ENCODE data around the gene CNOT2. TPM values are rescaled to one million over a fixed set of nuclear protein-coding genes. Genes with fewer than 3 reads are reported as not detected.
"Not testable (repeated sequence)": the region's sequence is repeated elsewhere in the genome, so short reads cannot be mapped to it uniquely, and the experiment has no call there.

Gene CNOT2
- total RNA-seq, 2 donors from 2014 or later = 78.2 to 78.3 TPM

DNA sequence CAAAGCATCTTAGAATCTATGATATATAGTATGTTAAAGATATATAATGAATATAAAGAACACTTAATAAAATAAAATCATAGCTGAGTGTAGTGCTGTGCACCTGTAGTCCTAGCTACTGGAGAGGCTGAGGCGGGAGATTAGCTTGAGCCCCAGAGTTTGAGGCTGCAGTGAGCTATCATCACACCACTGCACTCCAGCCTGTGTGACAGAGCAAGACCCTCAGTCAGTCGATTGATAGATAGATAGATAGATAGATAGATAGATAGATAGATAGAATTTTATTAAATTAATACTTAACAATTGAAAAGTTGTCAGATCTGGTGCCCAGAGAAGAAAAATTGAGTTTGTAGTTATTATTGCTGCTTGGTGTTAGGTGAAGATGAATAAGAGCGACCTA, 40.0 kb downstream of the CNOT2 start:
- no peak for ATAC-seq
- intact Hi-C loops (cut with DNase I, micrococcal nuclease) = no loop called here
- no peak for DNase-seq

GRCh38 chr12:70288817-70289216, 45.6 kb downstream of the CNOT2 start:
- ATAC-seq = no peak
- intact Hi-C loops (cut with DNase I, micrococcal nuclease) = no loop called here
- no peak for DNase-seq

- DNase-seq (no peak), ATAC-seq (peak; percentile 88)
- intact Hi-C loops (cut with DNase I, micrococcal nuclease) = no loop called here
These were observed 46.9 kb downstream of the CNOT2 start for GRCh38 chr12:70290116-70290515.

DNA sequence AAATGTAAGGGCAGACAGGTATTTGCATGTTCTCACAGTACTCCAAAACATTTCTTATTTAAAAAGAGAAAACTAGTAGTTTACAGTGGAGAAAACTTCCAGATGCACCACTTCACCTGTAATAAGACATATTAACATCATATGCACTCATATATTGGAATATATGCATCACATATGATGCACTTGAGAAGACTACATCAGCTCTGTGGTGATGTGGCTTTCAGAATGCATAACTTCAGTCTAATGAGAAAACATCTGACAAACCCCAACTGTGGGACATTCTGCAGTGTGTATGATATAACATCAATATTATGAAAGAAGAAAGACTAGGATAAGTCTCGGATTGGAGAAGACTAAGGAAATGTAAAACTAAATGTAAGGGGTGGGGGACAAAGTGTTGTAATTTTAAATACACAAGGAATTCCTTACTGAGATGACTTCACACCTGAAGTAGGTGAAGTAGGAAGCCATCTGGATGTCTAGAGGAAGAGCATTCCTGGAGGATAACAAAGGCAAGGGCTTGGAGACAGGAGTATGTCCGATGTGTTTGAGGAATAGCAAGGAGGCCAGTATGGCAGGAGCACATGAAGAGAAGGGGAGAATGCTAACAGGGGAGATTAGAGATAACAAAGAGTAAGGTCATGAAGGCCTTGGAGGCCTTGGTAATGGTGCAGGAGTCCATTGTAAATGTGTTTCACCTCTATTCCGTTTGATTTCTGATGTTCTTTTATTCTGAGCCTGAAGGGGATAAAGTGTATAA, 49.0 kb downstream of the CNOT2 start:
- no peak for ATAC-seq
- intact Hi-C loops (cut with DNase I, micrococcal nuclease) = no loop called here
- no peak for DNase-seq

DNA sequence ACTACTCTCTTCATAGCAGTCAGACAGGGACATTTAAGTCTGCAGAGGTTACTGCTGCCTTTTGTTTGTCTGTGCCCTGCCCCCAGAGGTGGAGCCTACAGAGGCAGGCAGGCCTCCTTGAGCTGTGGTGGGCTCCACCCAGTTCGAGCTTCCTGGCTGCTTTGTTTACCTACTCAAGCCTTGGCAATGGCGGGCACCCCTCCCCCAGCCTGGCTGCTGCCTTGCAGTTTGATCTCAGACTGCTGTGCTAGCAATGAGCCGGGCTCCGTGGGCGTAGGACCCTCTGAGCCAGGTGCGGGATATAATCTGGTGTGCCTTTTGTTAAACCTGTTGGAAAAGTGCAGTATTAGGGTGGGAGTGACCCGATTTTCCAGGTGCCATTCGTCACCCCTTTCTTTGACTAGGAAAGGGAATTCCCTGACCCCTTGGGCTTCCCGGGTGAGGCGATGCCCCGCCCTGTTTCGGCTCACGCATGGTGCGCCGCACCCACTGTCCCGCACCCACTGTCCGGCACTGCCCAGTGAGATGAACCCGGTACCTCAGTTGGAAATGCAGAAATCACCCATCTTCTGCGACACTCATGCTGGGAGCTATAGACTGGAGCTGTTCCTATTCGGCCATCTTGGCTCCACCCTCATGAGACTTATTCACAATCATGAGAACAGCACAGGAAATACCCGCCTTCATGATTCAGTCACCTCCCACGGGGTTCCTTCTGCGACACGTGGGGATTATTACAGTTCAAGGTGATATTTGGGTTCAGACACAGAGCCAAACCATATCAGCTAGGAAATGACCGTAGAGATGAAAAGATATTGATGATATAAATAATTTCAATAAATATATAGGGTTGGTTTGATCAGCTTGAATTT, 61.7 kb downstream of the CNOT2 start:
- intact Hi-C loops (cut with DNase I, micrococcal nuclease); ATAC-seq: not testable (repeated sequence)
- peak in 1 of 2 donors; percentile 68 for DNase-seq

- DNase-seq (no peak), ATAC-seq (no peak)
- intact Hi-C loops (cut with DNase I, micrococcal nuclease) = no loop called here
These were observed 62.6 kb downstream of the CNOT2 start for GRCh38 chr12:70305794-70306193.

GRCh38 chr12:70306676-70307075, 63.4 kb downstream of the CNOT2 start:
- no peak for DNase-seq
- ATAC-seq = peak; percentile 73
- intact Hi-C loops (cut with DNase I, micrococcal nuclease) = no loop called here

- intact Hi-C loops (cut with DNase I, micrococcal nuclease) = no loop called here
- no peak for DNase-seq
- no peak for ATAC-seq
These were observed 64.6 kb downstream of the CNOT2 start for GRCh38 chr12:70307868-70308267.

GRCh38 chr12:70309348-70309747, 66.1 kb downstream of the CNOT2 start:
- no peak for ATAC-seq
- intact Hi-C loops (cut with DNase I, micrococcal nuclease) = no loop called here
- DNase-seq = no peak

DNA sequence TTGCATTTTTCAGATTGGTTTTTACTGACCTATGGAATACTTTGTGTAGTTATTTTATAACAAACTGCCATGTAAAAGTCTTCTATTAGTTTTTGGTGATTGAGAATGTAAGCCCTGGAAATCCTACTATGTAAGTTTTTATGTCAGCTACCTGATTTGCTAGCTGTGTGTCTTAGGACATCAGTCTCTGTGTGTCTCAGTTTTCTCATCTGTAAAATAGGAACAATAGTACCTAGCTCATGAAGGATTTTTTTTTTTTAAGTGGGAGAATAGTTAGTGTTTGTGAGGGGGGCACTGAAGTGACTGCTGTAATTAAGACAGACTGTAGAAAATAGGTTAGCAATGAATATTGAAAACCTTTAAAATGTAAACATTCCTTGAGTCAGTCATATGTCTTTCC, 70.9 kb downstream of the CNOT2 start:
- DNase-seq (no peak), ATAC-seq (no peak)
- intact Hi-C loops (cut with DNase I, micrococcal nuclease) = no loop called here

GRCh38 chr12:70317781-70318180, 74.5 kb downstream of the CNOT2 start:
- ATAC-seq (no peak), DNase-seq (no peak)
- intact Hi-C loops (cut with DNase I, micrococcal nuclease) = no loop called here

GRCh38 chr12:70319605-70320004, 76.4 kb downstream of the CNOT2 start:
- no peak for DNase-seq
- intact Hi-C loops (cut with DNase I, micrococcal nuclease) = no loop called here
- ATAC-seq = no peak

- intact Hi-C loops (cut with DNase I, micrococcal nuclease) = no loop called here
- no peak for ATAC-seq
- DNase-seq = no peak
These were observed 78.0 kb downstream of the CNOT2 start for GRCh38 chr12:70321191-70321590.

DNA sequence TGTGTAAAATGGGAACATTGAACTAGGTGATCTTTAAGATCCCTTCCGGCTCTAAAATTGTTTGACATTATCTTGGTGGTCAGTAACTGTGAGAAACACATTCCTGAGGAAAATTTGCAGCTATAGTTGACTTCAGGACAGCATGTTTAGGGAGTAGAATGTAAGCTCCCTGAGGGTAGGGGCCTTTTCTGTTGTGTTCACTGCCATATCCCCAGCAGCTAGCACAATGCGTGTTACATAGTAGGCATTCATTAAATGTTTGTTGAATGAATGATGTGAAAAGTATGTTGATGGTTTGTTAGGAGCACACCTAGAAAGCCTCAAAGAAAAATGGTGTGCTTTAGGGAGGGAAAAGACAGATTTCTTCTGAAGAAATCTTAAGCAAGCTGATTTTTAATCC, 84.3 kb downstream of the CNOT2 start:
- intact Hi-C loops (cut with DNase I, micrococcal nuclease) = no loop called here
- no peak for ATAC-seq
- DNase-seq = no peak

GRCh38 chr12:70329728-70330127, 86.5 kb downstream of the CNOT2 start:
- ATAC-seq (no peak), DNase-seq (no peak)
- intact Hi-C loops (cut with DNase I, micrococcal nuclease) = no loop called here

- DNase-seq (no peak), ATAC-seq (no peak)
- intact Hi-C loops (cut with DNase I, micrococcal nuclease) = no loop called here
These were observed 86.9 kb downstream of the CNOT2 start for GRCh38 chr12:70330158-70330557.

DNA sequence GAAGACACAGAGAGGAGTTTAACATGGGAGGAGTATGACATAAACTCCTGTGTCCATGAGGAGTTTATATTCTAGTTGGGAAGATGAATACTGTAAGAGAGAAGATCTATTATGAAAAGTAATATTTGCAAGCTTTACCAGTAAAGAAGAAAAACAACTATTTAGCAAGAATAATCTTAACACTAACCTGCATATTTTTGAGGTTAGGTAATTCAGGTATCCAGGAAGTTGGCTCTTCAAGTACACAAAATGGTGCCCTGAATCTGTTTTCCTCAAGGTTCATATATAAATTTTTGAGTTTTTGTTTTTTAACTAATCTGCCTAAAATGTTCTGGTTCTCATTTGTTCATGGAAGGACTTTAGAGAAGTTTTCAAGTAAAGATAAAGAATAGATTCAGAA, 89.0 kb downstream of the CNOT2 start:
- no peak for ATAC-seq
- DNase-seq = no peak
- intact Hi-C loops (cut with DNase I, micrococcal nuclease) = no loop called here

DNA sequence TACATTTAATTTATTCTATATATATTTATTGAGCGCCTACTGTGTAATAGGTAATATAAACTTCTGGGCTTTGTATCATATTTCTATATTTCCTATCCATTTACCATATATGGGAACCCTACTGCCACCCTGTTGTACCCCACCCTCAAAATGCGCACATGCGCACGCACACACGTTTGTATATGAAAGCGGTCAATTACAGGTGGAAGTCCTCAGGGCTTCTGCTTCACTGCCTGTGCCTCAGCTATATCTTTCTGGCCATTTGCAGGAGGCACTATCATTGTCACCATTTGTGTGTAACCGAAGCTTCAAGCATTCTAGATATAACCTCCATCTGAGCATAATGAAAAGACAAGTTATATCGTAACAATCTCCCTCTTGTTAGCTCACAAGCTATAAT, 91.5 kb downstream of the CNOT2 start:
- DNase-seq = no peak
- ATAC-seq = no peak
- intact Hi-C loops (cut with DNase I, micrococcal nuclease) = no loop called here

GRCh38 chr12:70338531-70338930, 95.3 kb downstream of the CNOT2 start:
- intact Hi-C loops (cut with DNase I, micrococcal nuclease) = no loop called here
- DNase-seq (no peak), ATAC-seq (no peak)

DNA sequence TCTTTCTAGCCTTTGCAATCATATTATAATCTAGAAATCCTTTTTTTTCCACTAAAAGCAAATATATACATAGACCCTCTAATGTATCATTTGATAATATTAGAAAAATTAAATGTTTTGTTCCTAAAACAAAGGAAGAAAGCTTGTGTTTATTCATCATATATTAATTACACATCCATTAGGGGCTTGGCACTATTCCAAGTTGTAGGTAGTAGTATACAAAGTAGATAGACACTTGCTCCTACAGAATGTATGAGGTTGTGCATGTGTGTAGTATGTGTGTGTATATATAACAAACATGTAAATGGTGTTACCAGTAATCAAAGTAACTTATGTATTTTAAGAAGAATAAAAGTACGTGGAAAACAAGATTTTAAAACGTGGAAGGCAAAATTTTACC, 107.8 kb downstream of the CNOT2 start:
- no peak for ATAC-seq
- DNase-seq = no peak
- intact Hi-C loops (cut with DNase I, micrococcal nuclease) = loop anchor here in 1 of 2 donors (10.0 kb wide), 1 partner anchor 224 kb away; no protein-coding TSS in a partner anchor
